Activated naive CD8-positive, alpha-beta T cell treated with anti-CD3 and anti-CD28 coated beads, Interleukin-2, amount 50 U/mL, for 16 hours (primary cell): ENCODE measurements around the gene NFKB1.

ENCODE experiments used
- DNase-seq: peaks from one replicate; pipeline ENCODE4 v3.0.0-alpha.2; 2020; ENCODE audit warnings: low read depth, low spot score

Gene NFKB1

DNA sequence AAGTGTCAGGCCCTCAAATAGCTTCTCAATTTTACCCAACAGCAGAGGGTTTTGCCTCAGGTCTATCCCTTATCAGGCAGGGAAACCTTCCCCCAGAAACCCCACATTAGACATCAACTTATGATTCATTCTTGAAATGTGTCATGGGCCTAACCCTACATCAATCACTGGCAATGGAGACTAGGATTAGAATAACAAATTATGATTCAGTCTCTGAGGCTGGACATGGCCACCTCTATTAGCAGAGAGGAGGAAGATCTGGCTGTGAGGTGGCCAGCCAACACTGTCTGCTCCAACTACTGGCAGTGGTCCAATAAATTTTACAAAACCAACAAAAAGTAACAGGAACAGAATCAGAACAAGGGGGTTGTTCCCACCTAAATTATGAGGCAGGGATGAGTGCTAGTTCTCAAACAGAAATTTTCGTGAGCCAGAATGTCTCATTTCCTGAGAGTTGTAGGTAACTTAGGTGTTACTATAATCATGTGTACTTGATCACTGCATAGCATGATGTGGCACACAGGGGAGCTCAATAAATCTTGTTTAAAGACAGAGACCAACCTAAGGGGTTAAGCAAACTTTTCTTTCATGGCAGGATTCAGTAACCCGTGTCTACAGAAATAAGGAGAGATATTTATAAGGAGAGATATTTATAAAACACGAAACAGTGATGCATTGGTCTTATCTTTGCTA, 126.8 kb downstream of the NFKB1 start:
- DNase-seq, result no peak

GRCh38 chr4:102629673-102630072, 128.5 kb downstream of the NFKB1 start:
- DNase-seq, result no peak

DNA sequence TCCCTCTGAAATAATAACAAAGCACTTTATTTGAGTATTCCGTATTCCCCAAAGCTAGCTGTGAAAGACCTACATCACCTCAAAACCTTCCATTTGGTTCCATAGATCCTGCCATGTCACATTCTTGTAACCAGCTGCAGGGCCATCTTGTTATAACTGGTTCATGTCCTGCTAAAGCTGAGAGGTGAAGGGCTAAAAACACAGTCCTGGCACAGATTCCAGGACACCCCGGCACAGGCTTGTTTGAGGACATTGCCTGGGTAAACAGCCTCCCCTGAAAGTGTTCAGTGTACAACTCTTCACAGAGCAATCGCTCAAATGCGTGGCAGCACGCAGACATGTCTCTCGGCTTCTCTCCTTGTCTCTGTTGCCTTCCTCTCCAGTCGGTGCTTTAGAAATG, 130.5 kb downstream of the NFKB1 start:
- no peak for DNase-seq

DNA sequence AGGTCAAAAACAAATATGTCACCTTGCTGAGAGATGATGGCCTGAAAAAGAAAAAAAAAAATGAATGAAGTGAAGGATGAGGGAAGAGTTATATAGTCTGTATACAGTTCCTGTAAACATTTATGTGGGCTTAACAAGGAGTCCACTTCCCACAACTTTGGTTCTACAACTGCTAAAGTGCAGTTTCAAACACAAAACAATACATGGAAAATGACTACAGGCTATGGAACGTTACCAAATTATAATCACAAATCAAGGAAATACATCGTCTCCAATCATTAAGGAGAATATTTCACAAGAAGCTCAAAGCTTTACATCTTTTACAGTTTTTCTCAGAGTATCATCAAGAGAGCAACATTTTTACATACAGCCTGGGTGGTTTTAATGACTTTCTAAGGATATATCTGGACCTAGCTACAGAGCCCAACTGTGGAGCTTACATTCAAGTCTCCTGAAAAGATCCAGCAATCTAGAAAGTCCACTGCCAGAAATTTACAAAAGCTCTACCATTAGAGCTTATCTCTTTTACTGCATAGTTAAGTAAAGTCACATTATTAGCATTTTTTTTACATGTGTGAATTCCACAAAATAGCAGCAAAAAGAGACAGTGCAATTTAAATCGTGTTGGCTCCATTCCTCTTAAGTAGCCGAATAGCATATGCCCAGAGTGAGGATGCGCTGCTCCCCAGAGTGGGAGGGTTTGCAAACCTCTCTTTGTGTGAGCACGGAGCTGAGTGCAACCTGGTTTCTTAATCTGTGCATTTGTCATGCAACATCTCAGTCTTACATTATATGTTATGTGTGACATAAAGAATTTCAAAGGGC, 131.3 kb downstream of the NFKB1 start:
- no peak for DNase-seq

- no peak for DNase-seq
Observed at GRCh38 chr4:102633100-102633499, 131.9 kb downstream of the NFKB1 start.

DNA sequence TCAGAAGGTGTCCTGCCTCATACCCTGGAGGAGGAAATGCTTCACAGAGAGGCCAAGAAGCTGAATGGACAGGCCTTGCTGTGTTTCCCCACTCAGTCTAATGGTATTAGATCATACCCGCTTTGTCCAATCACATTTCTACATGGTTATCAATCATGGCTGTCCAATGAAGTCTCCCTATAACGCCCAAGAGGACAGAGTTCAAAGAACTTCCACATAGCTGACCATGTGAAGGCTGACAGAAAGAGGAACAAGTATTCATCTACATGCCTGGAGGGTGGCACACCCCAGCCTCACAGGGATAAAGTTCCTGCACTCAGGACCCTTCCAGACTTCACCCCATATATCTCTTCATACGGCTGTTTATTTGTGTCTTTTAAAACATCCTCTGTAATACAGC, 136.2 kb downstream of the NFKB1 start:
- DNase-seq, result no peak

DNA sequence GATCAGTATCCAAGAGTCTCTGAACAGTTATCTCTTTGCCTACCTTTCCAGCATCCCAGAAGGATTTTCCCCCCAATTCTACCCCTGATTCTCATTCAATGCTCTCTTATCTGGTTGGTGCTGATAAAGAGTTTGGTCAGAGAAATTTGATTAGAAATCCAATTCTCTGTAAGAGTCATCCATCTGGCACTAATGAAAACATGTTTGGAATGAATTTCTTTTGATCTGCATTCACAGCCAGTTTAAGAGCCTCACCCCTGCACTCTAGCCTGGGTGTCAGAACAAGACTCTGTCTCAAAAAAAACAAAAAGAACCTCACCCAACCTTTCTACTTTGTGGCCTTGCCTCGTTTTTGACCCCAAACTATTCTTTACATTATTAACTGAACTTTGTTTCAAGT, 137.5 kb downstream of the NFKB1 start:
- DNase-seq, result no peak

GRCh38 chr4:102639598-102639997, 138.4 kb downstream of the NFKB1 start:
- DNase-seq, result no peak

GRCh38 chr4:102640669-102641068, 139.5 kb downstream of the NFKB1 start:
- no peak for DNase-seq

GRCh38 chr4:102641793-102642192, 140.6 kb downstream of the NFKB1 start:
- DNase-seq, result no peak

DNA sequence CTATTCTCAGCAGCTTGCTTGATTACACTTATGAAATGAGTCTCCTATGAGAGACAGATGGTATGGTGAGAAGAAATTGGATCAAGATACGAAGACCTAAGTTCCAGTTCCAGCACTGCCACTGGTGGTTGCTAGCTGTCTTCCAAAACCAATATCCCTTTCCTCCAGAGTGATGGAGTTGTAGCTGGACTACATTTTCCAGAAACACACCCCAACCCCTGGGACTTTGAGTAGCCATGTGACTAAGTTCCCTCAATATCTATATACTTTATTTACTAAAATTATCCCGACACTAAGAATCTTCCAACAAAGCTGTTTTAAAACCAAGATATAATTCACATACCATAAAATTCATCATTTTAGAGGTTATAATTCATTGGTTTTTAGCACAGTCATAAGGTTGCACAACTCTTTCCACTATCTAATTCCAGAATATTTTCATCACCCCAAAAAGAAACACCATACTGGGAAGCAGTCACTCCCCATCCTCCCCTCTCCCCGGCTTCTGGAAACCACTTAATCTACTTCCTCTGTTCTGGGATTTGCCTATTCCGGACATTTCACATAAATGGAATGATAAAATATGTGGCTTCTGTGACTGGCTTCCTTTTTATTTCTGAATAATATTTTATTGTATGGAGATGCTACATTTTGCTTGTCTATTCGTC, 141.6 kb downstream of the NFKB1 start:
- no peak for DNase-seq

DNA sequence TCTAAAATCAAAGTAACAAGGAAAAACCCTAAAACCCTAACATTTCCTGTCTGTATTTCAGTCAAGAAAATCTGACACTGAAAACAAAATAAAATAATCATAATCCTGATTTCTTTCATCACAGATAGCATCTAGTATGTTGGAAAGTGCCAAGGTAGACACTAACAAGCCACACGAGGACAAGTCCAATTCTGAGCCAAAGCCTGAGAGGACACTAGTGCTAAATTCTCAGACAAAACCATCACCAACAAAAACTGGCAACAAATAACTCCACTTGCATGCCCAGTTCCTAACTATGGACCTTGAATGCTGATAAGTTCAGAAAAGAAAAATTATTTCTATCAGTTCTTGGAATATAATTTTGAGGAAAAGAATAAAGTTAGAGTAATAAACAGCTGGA, 146.0 kb downstream of the NFKB1 start:
- no peak for DNase-seq

DNA sequence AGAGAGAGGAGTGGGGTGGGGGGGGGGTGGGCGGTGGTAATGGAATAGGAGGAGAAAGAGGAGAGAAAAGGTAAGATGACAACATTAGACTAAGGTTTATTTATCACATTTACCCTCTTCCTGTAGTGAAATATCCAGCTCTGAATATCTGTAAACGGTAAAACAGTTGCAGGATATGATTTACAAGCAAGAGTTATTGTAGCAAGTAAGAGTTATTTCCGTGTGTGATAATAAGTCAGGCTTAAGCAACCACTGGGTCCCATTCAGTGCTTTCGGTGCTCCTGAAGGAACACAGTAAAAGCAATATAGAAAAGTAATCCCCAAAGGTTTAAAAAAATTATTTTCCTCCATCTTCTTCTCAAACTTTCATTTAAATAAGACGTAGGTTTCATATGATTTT, 156.0 kb downstream of the NFKB1 start:
- DNase-seq, result no peak

- no peak for DNase-seq
Observed at GRCh38 chr4:102663073-102663472, 161.9 kb downstream of the NFKB1 start.

DNA sequence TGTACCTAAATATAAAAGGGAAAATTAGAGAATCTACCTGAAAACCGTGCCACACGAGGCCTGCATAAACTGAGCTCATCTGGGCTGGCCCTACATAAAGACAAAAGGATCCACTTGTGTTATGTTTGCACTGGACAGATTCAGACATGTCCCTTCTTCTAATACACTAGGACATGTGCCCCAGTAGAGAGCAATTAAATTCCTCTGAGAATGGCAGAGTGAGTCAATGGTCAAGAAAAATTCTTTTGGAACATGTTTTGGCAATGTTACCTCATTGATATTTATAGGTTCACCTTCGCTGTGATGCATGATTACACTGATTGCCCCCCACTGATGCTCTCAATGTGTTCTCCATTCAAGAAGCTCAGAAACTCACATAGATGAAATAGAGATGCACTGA, 164.4 kb downstream of the NFKB1 start:
- no peak for DNase-seq
